KG1 (cell line): ENCODE measurements around the gene CSHL1.
"Not testable (repeated sequence)": the region's sequence is repeated elsewhere in the genome, so short reads cannot be mapped to it uniquely, and the experiment has no call there.

Source experiments
- DNase-seq: peaks from one replicate; lab custom pipeline; 2025; lab: John Stamatoyannopoulos, UW

Gene CSHL1

GRCh38 chr17:63939884-63940283 is 28.8 kb upstream of the CSHL1 start:
- no peak for DNase-seq

- DNase-seq: no peak
These were observed 28.3 kb upstream of the CSHL1 start for GRCh38 chr17:63939401-63939800.

- DNase-seq: no peak
These were observed 26.9 kb upstream of the CSHL1 start for GRCh38 chr17:63937920-63938319.

GRCh38 chr17:63937319-63937718 is 26.3 kb upstream of the CSHL1 start:
- no peak for DNase-seq

GRCh38 chr17:63934183-63935112 is 23.4 kb upstream of the CSHL1 start:
- no peak for DNase-seq

- DNase-seq: no peak
These were observed 22.5 kb upstream of the CSHL1 start for GRCh38 chr17:63933598-63933997.

GRCh38 chr17:63932721-63933120 is 21.7 kb upstream of the CSHL1 start:
- DNase-seq: no peak

GRCh38 chr17:63931981-63932561 is 21.0 kb upstream of the CSHL1 start, which contains the start of gene CD79B:
Gene CD79B (minus strand): TSS chr17:63932331. CDS start chr17:63932261, 70 bp downstream.
- no peak for DNase-seq

GRCh38 chr17:63930951-63931575 is 20.0 kb upstream of the CSHL1 start:
- DNase-seq: no peak

GRCh38 chr17:63929860-63930766 is 19.1 kb upstream of the CSHL1 start:
- DNase-seq: no peak

- DNase-seq: no peak
These were observed 18.1 kb upstream of the CSHL1 start for GRCh38 chr17:63928966-63929695.

GRCh38 chr17:63928172-63928666 is 17.2 kb upstream of the CSHL1 start:
- no peak for DNase-seq

GRCh38 chr17:63927464-63928171 is 16.6 kb upstream of the CSHL1 start:
- no peak for DNase-seq

- no peak for DNase-seq
These were observed 15.1 kb upstream of the CSHL1 start for GRCh38 chr17:63926164-63926563.

- DNase-seq: no peak
These were observed 14.6 kb upstream of the CSHL1 start for GRCh38 chr17:63925615-63926014.

- not testable (repeated sequence) for DNase-seq
These were observed 11.3 kb upstream of the CSHL1 start for GRCh38 chr17:63922402-63922801.

GRCh38 chr17:63920779-63921178 is 9.7 kb upstream of the CSHL1 start:
- DNase-seq: not testable (repeated sequence)

- DNase-seq: not testable (repeated sequence)
These were observed 9.0 kb upstream of the CSHL1 start for GRCh38 chr17:63920050-63920449.

- DNase-seq: no peak
These were observed 8.3 kb upstream of the CSHL1 start for GRCh38 chr17:63919311-63919723.

- DNase-seq: not testable (repeated sequence)
These were observed 7.8 kb upstream of the CSHL1 start, which contains the start of gene GH1 for GRCh38 chr17:63918789-63919305. Gene GH1 (minus strand): TSS chr17:63918839. CDS start chr17:63918776, 63 bp downstream.
